Vagina (tissue), 2 donors: ENCODE results near the gene PPP2R5E.

ENCODE experiments used
- POLR2A ChIP-seq, 2 donors: fragments of 450-650 bp; IDR thresholded peaks; one replicate each; pipeline ENCODE4 v1.6.1; 2017; ENCODE audit warnings: antibody characterized with exemption in 2 of 2, mild to moderate bottlenecking in 2 of 2, moderate library complexity in 2 of 2
- POLR2AphosphoS5 ChIP-seq, 2 donors: sonication (generic); formaldehyde crosslinking; IDR thresholded peaks; one replicate each; pipeline ENCODE4 v1.9.0; 2017; ENCODE audit warnings: antibody characterized with exemption in 2 of 2, mild to moderate bottlenecking in 2 of 2, low read depth in 1 of 2; ENCODE audit not compliant: insufficient read depth in 1 of 2
- TF ChIP-seq, protein P1 (sequence below), 3 experiments: fragments of 450-650 bp in 2 of 3; fragments of 200-600 bp in 1 of 3; sonication (generic) in 1 of 3; IDR thresholded peaks; one replicate each; pipeline ENCODE4 v1.5.1; 2017 to 2019; ENCODE audit warnings: antibody characterized with exemption in 3 of 3, mild to moderate bottlenecking in 2 of 3, moderate library complexity in 2 of 3

- TF ChIP-seq, protein P1, sequence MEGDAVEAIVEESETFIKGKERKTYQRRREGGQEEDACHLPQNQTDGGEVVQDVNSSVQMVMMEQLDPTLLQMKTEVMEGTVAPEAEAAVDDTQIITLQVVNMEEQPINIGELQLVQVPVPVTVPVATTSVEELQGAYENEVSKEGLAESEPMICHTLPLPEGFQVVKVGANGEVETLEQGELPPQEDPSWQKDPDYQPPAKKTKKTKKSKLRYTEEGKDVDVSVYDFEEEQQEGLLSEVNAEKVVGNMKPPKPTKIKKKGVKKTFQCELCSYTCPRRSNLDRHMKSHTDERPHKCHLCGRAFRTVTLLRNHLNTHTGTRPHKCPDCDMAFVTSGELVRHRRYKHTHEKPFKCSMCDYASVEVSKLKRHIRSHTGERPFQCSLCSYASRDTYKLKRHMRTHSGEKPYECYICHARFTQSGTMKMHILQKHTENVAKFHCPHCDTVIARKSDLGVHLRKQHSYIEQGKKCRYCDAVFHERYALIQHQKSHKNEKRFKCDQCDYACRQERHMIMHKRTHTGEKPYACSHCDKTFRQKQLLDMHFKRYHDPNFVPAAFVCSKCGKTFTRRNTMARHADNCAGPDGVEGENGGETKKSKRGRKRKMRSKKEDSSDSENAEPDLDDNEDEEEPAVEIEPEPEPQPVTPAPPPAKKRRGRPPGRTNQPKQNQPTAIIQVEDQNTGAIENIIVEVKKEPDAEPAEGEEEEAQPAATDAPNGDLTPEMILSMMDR (IDR thresholded peaks at IDR 0.05), result no peak
- TF ChIP-seq POLR2AphosphoS5 (IDR thresholded peaks at IDR 0.05; ENCODE audit: insufficient read depth in 1 of 2, low read depth in 1 of 2) (no peak), POLR2A (IDR thresholded peaks at IDR 0.05) (no peak)
Measured at GRCh38 chr14:63328787-63329737, 214.1 kb downstream of the PPP2R5E start.
